GM12891 (cell line): ENCODE measurements around the gene PROCR.
"Not testable (repeated sequence)": the region's sequence is repeated elsewhere in the genome, so short reads cannot be mapped to it uniquely, and the experiment has no call there.

Experiments
- DNase-seq: peaks from one replicate; pipeline ENCODE4 v3.0.0; 2011; ENCODE audit warnings: low spot score; ENCODE audit not compliant: insufficient read length
- FAIRE-seq: peaks from 2 replicates; lab custom pipeline; 2011; peaks lifted over from hg19 to GRCh38; lab: Jason Lieb, UNC
- PAX5 ChIP-seq: IDR thresholded peaks from 2 replicates; pipeline ENCODE4 v1.6.1; 2011; ENCODE audit warnings: low read length, moderate library complexity, mild to moderate bottlenecking; ENCODE audit not compliant: insufficient read depth, severe bottlenecking
- POLR2A ChIP-seq: IDR thresholded peaks from 2 replicates; pipeline ENCODE4 v1.6.1; 2011; ENCODE audit warnings: low read depth, low read length, control low read depth
- POLR2AphosphoS5 ChIP-seq: IDR thresholded peaks from 2 replicates; pipeline ENCODE4 v1.6.1; 2011; ENCODE audit warnings: low read depth, low read length, control low read depth
- POU2F2 ChIP-seq: IDR thresholded peaks from 2 replicates; pipeline ENCODE4 v1.6.1; 2011; ENCODE audit warnings: low read depth, mild to moderate bottlenecking, control low read depth, low read length, moderate library complexity
- SPI1 ChIP-seq: IDR thresholded peaks from 2 replicates; pipeline ENCODE4 v1.6.1; 2011; ENCODE audit warnings: low read depth, low read length, control low read depth
- TAF1 ChIP-seq: IDR thresholded peaks from 2 replicates; pipeline ENCODE4 v1.6.1; 2011; ENCODE audit warnings: low read depth, low read length, control low read depth

PROCR gene

DNA sequence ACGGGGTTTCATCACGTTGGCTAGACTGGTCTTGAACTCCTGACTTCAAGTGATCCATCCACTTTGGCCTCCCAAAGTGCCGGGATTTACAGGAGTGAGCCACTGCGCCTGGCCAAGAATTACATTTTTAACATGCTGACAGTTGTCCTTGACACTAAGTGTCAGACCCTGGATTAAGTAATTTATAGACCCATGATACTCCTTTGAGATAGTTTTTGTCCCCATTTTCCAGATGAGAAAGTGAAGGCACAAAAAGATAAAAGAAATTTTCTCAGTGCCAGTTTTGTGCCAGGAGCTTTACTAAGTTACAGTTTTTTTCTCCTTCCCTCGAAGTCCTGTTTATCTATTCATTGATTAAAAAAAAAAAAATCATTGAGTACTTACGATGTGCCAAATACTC lies 14.9 kb upstream of the PROCR start:
- no peak for TF ChIP-seq PAX5
- TF ChIP-seq TAF1: no peak
- no peak for TF ChIP-seq POU2F2
- no peak for TF ChIP-seq SPI1
- no peak for TF ChIP-seq POLR2AphosphoS5
- TF ChIP-seq POLR2A: no peak
- no peak for FAIRE-seq
- no peak for DNase-seq

- not testable (repeated sequence) for DNase-seq, FAIRE-seq
Observed at GRCh38 chr20:35160341-35160740, 11.5 kb upstream of the PROCR start.

GRCh38 chr20:35164531-35164930 lies 7.3 kb upstream of the PROCR start:
- not testable (repeated sequence) for DNase-seq, FAIRE-seq

DNA sequence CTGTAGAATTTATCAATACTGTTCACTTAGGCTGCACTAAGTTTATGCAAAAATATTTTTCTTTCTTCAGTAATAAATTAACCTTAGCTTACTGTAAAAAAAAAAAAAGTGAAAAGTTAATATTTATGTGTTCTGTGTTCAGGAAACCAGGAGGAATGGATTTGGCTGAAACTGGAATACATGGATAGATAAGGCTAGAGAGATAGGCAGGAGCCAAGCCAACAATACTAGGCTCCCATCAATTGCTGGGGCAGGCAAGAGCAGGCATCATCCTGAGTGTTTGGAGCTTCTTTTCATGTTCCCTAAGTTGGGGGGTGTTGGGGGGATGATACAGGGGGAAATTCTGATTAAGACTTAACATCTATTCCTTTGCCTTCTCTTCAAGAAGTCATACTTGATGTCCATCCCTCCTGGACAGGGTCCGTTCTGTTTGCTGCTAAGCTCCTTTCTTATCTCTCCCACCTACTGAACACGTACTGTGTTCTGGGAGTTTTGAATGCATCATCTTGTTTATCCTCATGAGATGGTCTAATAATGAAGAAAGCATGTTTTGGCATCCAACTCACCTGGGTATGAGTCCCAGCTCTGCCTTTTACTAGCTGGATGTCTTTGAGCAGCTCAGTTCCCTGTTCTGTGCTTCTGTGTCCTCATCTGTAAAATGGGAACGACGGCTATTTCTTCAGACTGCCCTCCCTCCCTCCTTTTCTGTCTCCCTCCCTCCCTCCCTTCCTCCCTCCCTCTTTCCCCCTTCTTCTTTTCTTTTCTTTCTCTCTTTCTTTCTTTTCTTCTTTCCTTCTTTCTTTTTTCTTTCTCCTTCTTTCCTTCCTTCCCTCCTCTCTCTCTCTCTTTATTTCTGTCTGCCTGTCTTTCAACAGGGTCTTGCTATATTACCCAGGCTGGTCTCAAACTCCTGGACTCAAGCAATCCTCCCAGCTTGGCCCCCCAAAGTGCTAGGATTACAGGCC lies 6.4 kb upstream of the PROCR start:
- TF ChIP-seq PAX5 (no peak), POLR2A (no peak), TAF1 (no peak), POLR2AphosphoS5 (no peak), POU2F2 (no peak), SPI1 (no peak)
- DNase-seq (no peak), FAIRE-seq (no peak)

DNA sequence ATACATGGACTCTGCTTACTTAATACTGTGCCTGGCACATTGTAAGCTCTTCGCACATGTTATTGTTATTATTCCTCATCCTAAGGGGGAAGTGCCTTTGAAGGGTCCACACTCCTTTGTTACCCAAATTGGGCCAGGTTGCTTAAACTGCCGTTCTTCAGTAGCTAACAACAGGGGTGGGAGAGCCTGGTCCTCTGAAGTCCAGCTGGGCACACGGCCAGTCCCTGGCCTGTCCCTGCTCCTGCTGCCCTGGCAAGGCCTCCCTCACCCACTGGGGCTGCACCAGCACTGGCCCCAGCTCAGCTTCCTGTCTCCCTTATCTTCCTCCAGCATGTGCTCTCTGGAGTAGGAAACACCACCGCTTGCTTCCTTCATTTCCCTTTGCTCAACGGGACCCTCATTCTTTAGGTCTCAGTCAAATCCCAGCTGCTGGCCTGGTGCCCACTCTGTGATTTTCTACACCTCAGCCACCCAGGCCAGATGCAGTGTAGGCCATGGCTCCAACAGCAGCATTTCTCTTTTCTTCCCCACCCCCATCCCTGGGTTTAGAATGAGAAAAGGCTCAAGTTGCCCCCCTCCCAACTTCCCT lies 5.5 kb upstream of the PROCR start:
- no peak for FAIRE-seq
- no peak for DNase-seq
- TF ChIP-seq SPI1 (no peak), POLR2AphosphoS5 (no peak), TAF1 (no peak), PAX5 (no peak), POLR2A (no peak), POU2F2 (no peak)

GRCh38 chr20:35167787-35168186 lies 4.1 kb upstream of the PROCR start:
- no peak for TF ChIP-seq SPI1
- FAIRE-seq (no peak), DNase-seq (no peak)

GRCh38 chr20:35168701-35169409 lies 3.0 kb upstream of the PROCR start:
- DNase-seq, FAIRE-seq: not testable (repeated sequence)

DNA sequence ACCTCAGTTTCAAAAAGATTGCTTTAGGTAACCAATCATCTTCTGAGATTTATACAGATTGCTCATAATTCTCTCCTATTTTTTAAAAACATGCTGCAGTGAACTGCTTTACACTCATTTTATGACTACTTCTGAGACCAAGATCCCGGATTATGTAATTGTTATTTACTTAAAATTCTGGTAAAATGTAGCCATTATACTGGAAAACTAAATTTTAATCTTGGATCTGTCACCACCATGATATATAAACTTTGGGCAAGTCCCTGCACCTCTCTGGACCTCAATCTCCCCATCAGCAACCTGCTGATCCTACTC lies 477 bp upstream of the PROCR start:
- no peak for FAIRE-seq
- TF ChIP-seq SPI1 (no peak), POLR2A (no peak), POLR2AphosphoS5 (no peak), TAF1 (no peak), PAX5 (no peak), POU2F2 (no peak)

GRCh38 chr20:35172434-35172806 lies 548 bp downstream of the PROCR start:
- DNase-seq: no peak
- no peak for FAIRE-seq
- no peak for TF ChIP-seq PAX5
- TF ChIP-seq POLR2AphosphoS5: no peak
- peak; percentile 3; the same call in 1 of the 2 replicates for TF ChIP-seq SPI1
- TF ChIP-seq TAF1: no peak
- no peak for TF ChIP-seq POLR2A
- TF ChIP-seq POU2F2: no peak

More for the DNA sequence above, 477 bp upstream of the PROCR start:
- DNase-seq: no peak

DNA sequence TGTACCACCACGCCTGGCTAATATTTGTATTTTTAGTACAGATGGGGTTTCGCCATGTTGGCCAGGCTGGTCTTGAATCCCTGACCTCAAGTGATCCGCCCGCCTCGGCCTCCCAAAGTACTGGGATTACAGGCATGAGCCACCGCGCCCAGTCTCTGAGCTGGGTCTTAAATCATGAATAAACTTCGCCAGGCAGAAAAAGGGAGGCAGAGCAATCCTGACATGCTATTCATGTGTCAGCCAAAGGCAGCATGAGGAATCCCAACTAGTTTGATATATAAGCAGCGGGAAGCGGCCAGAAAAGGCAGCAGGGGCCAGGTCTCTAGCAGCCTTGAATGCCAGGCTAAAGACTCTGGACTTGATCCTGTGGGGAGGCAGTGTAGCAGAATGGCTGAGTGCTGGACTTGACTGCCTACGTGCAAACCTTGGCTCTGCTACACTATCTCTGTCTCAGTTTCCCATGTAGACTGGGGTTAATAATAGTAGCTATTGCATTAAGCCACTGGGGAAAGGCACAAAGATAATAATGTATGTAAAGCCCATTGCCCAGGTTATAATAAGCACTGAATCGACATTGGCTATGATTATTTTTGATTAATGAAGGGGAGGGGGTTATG lies 1.8 kb downstream of the PROCR start:
- DNase-seq: no peak
- no peak for FAIRE-seq
- no peak for TF ChIP-seq POLR2A
- no peak for TF ChIP-seq POU2F2
